ENCODE results near the gene SLU7. TPM values are rescaled to one million over a fixed set of nuclear protein-coding genes. Genes with fewer than 3 reads are reported as not detected.

Gene SLU7
- total and polyA plus RNA-seq, 9 of the 15 experiments (the other 6 are each of a cell fraction or from before 2014, with no cell fraction given), result 42.1 to 65.7 (median 54.8) TPM

GRCh38 chr5:160399402-160400353, 19.2 kb downstream of the SLU7 start, which contains the start of gene FAM200C:
Gene FAM200C, minus strand, starts transcription at chr5:160400054. Its CDS starts 4,564 bp downstream, at chr5:160395490.
- POLR2A ChIA-PET, result interaction anchor here (0.6 to 1.6 kb wide), 6 partner anchors 19 to 223 kb away, joined by 3 to 5 read pairs (median 4); partner anchors contain the start of gene SLU7
- H3K79me2 ChIP-seq (ENCODE audit: control insufficient read depth, insufficient read depth, low read length), result peaks cover 11% of the 10 kb centered on the region
- no peaks in the 10 kb centered on the region; a peak in 1 of 5 replicates for H3K4me1 ChIP-seq (replicated peaks in 1 of 2; ENCODE audit: control insufficient read depth in 2 of 2, insufficient read depth in 2 of 2, low read length in 2 of 2)
- H3K9me1 ChIP-seq (ENCODE audit: control insufficient read depth, insufficient read depth, low read length), result no peaks in the 10 kb centered on the region
- no peaks in the 10 kb centered on the region for H3K9me3 ChIP-seq (replicated peaks; ENCODE audit: control insufficient read depth, insufficient read depth, low read depth, low read length)
- peak within 1 kb of the TSS; percentile 97 for H3K4me2 ChIP-seq (ENCODE audit: insufficient read depth, low read length)
- BruUV-seq (replicated peaks), result TSS peak; percentile 65
- intact Hi-C loops (cut with micrococcal nuclease) (no loop called here), in situ Hi-C loops (cut with MboI) (no loop called here)
- H3K36me3 ChIP-seq (ENCODE audit: control insufficient read depth, insufficient read depth, low read length), result peaks cover 33% of the 10 kb centered on the region
- peak within 1 kb of the TSS; percentile 80 for H3K27ac ChIP-seq (ENCODE audit: extremely low read depth, low read depth, low read length)
- H2AFZ ChIP-seq (ENCODE audit: low read depth, low read length), result peak within 1 kb of the TSS; percentile 89
- H3K4me3 ChIP-seq, result peak within 1 kb of the TSS; percentile 64
- CTCF ChIA-PET (ENCODE audit: low intra/inter-chr PET ratio), result no interaction called here
- 1% methylated on average over 24 of the region's 41 CpGs for WGBS (ENCODE audit: insufficient coverage, low coverage, missing lambda C conversion rate)
- H3K27me3 ChIP-seq (ENCODE audit: control insufficient read depth in 2 of 2, insufficient read depth in 2 of 2, low read length in 2 of 2), result no peaks in the 10 kb centered on the region
- peak; percentile 93 to 99 (median 98) for DNase-seq (ENCODE audit: extremely low read depth in 1 of 4, low spot score in 3 of 4)
- H3K9ac ChIP-seq (ENCODE audit: insufficient read depth in 1 of 2, low read depth in 2 of 2, low read length in 2 of 2), result peak within 1 kb of the TSS; percentile 90 to 93
- peak; percentile 96 for ATAC-seq
- no peaks in the 10 kb centered on the region for H4K20me1 ChIP-seq (replicated peaks; ENCODE audit: control insufficient read depth, insufficient read depth, low read length)
- FAIRE-seq, result peak; percentile 91
- TF ChIP-seq ZNF398 (CRISPR knock-in tag; IDR thresholded peaks at IDR 0.05) (no peak), TCF3 (CRISPR knock-in tag; IDR thresholded peaks at IDR 0.05) (peak; percentile 30), E2F1 (CRISPR knock-in tag; IDR thresholded peaks at IDR 0.05) (peak; percentile 69; the same call in 1 of the 2 replicates), SRF (CRISPR knock-in tag; IDR thresholded peaks at IDR 0.05) (0 out of 4 replicates have a peak, but pooled peaks of 1 of the 2 experiments have one; percentile 35), ATF7 (IDR thresholded peaks at IDR 0.05) (peak; percentile 30; the same call in 1 of the 2 replicates), ZFX (CRISPR knock-in tag; IDR thresholded peaks at IDR 0.05) (peak; percentile 100), TAF9B (IDR thresholded peaks at IDR 0.05; ENCODE audit: partially characterized antibody) (peak; percentile 57), TAF7 (tag; IDR thresholded peaks at IDR 0.05) (peak; percentile 25; the same call in 1 of the 2 replicates), TRIM28 (IDR thresholded peaks at IDR 0.05) (no peak), KDM5B (IDR thresholded peaks at IDR 0.05; ENCODE audit: insufficient replicate concordance, low read depth, low read length) (peak; percentile 90), GMEB1 (CRISPR knock-in tag; IDR thresholded peaks at IDR 0.05) (no peak), SMARCA4 (IDR thresholded peaks at IDR 0.05) (peak; percentile 52; the same call in 1 of the 2 replicates), SMAD1 (IDR thresholded peaks at IDR 0.05; ENCODE audit: low read depth, low read length, partially characterized antibody) (peak; percentile 69), GABPA (tag; conservative IDR thresholded peaks at IDR 0.05; ENCODE audit: low read depth) (peak; percentile 45; the same call in 1 of the 2 replicates)
